Measurements from ENCODE around the gene CCDC50.

CCDC50 gene

DNA sequence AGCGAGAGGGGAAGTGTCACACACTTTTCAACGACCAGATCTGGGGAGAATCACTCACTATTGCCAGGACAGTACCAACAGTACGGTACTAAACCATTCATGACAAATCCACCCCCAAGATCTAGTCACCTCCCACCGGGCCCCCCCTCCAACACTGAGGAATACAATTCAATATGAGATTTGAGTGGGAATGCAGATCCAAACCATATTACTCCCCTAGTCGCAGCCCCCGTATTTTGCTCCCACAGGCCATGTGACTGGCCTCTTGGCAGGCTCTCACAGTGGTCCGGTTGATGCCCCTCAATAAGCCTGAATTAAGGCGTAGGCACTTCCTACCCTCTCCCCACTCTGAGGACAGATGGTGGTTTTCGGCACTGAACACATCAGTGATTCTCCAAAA is 86.4 kb downstream of the CCDC50 start:
- no peak for DNase-seq (ENCODE audit: low read depth in 2 of 3, low spot score in 1 of 3)

- no peak for DNase-seq (ENCODE audit: low read depth in 2 of 3, low spot score in 1 of 3)
Observed at GRCh38 chr3:191417457-191417729, 88.2 kb downstream of the CCDC50 start.

- DNase-seq (ENCODE audit: low read depth in 2 of 3, low spot score in 1 of 3): no peak
Observed at GRCh38 chr3:191420771-191421170, 91.6 kb downstream of the CCDC50 start.

GRCh38 chr3:191424881-191425280 is 95.7 kb downstream of the CCDC50 start:
- no peak for DNase-seq (ENCODE audit: low read depth in 2 of 3, low spot score in 1 of 3)

DNA sequence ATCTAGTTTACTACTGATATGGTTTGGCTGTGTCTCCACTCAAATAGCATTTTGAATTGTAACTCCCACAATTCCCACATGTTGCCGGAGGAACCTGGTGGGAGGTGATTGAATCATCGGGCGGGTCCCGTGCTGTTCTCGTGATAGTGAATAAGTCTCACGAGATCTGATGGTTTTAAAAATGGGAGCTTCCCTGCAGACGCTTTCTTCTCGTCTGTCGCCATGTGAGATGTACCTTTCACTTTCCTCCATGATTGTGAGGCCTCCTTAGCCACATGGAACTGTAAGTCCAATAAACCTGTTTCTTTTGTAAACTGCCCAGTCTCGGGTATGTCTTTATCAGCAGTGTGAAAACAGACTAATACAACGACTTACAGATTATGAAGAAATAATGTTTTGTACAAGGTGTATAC is 96.1 kb downstream of the CCDC50 start:
- no peak for DNase-seq (ENCODE audit: low read depth in 2 of 3, low spot score in 1 of 3)

GRCh38 chr3:191426311-191426710 is 97.1 kb downstream of the CCDC50 start:
- DNase-seq (ENCODE audit: low read depth in 2 of 3, low spot score in 1 of 3): no peak

DNA sequence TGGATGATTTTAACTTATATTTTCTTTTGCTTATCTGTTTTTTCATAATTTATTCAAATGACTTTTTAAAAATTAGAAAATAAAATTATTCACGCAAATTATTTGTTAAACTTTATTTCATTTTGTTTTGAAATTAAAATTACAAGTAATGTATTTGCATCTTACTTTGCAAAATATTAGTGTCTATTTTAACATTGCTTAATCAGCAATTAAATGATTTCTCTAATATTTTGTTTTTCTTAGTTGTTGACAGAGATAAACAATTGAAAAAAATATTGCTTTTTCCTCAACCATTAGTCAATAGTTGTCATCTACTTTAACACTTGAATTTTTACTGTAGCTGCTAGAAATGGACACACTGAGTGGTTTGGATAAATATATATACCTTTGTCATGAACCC is 99.0 kb downstream of the CCDC50 start:
- DNase-seq (ENCODE audit: low read depth in 2 of 3, low spot score in 1 of 3): no peak

GRCh38 chr3:191430103-191430502 is 100.9 kb downstream of the CCDC50 start:
- DNase-seq (ENCODE audit: low read depth in 2 of 3, low spot score in 1 of 3): no peak

DNA sequence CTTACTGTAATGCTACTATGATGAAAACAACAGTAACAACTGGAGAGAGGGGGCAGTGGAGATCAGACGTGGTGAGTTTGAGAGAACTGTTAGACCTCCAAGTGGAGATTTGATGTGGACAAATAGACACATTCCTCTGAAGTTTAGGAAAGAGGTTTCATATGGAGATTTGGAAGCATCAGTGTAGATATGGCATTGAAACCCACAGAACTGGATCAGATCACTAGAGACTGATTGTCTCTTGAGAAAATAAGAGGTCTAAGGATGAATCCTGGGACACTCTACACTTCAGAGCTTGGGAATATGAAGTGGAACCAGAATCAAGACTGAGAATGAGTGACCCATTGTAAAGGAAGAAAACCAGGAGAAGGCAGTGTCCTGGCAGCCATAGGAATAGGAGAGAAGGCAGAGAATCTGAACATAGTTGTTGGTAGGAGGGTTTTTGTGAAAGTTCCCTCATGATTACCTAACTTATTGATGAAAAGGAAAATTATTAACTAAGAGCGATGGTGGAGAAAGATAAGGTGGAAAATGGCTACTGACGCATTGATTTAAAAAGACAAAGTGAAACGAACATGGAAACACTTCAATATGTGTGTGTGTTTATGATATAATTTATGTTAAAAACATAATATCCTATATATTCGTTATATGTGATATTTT is 102.1 kb downstream of the CCDC50 start:
- DNase-seq (ENCODE audit: low read depth in 2 of 3, low spot score in 1 of 3): no peak

DNA sequence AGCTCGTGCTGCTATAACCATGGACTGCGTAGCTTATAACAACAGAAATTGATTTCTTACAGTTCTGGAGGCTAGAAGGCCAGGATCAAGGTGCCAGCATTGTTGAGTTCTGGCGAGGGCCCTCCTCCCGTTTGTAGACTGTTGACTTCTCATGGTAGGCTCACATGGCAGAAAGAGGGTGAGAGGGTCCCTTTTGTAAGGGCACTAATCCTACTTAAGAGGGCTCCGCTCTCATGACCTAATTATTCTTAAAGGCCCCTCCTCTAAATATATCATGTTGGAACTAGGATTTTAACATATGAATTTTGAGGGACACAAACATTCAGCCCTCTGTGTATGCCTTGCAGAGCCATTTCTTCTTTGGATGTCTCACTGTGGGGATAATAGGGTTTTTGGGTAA is 103.0 kb downstream of the CCDC50 start:
- no peak for DNase-seq (ENCODE audit: low read depth in 2 of 3, low spot score in 1 of 3)

GRCh38 chr3:191434024-191434423 is 104.8 kb downstream of the CCDC50 start:
- no peak for DNase-seq (ENCODE audit: low read depth in 2 of 3, low spot score in 1 of 3)

- DNase-seq (ENCODE audit: low read depth in 2 of 3, low spot score in 1 of 3): no peak
Observed at GRCh38 chr3:191435981-191436380, 106.8 kb downstream of the CCDC50 start.

DNA sequence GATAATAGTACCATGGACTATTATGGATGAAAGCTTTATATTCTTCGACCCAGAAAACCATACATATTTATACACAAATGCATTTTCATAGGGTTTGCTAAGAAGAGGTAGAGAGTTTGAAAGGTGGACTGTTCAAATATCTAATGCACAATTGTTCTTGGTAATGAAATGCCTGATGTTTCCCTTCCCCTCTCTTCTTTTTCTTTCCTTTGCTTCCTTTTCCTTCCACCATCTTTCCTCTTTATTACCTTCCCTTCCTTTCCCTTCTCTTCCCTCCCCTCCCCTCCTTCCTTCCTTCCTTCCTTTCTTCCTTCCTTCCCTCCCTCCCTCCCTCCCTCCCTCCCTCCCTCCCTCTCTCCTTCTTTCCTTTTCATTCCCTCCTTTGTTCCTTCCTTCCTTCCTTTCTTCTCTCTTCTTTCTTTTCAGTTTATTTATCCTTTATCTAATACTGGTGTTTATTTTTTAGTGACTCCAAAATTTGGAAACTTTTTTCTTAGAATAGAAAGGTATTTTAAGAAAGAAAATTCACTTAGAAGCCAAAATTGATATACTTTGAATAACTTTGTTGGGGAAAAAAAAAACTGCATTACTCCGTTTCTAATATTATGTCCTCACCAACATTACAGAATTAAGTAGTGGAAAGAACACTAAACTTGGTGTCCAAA is 109.1 kb downstream of the CCDC50 start:
- DNase-seq (ENCODE audit: low read depth in 2 of 3, low spot score in 1 of 3): no peak

DNA sequence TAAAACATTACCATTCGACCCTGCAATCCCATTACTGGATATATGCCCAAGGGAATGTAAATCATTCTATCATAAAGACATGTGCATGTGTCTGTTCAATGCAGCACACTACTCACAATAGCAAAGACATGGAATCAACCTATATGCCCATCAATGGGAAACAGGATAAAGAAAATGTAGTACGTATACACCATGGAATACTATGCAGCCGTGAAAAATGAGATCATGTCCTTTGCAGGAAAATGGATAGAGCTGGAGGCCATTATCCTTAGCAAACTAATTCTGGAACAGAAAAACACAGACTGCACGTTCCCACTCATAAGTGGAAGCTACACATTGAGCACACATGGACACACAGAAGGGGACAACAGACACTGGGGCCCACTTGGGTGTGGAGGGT is 111.3 kb downstream of the CCDC50 start:
- DNase-seq (ENCODE audit: low read depth in 2 of 3, low spot score in 1 of 3): no peak

- no peak for DNase-seq (ENCODE audit: low read depth in 2 of 3, low spot score in 1 of 3)
Observed at GRCh38 chr3:191441687-191442086, 112.5 kb downstream of the CCDC50 start.

GRCh38 chr3:191444569-191444968 is 115.4 kb downstream of the CCDC50 start:
- DNase-seq (ENCODE audit: low read depth in 2 of 3, low spot score in 1 of 3): no peak

Data from stimulated activated CD4-positive, alpha-beta T cell treated with anti-CD3 and anti-CD28 coated beads, Interleukin-12 subunit alpha, Interleukin-12 subunit beta, amount 100 ng/mL, for 48 hours (primary cell).